ENCODE measurements around the gene ORC1.
A peak's percentile ranks its signal among the peaks of the same experiment; 100 is the strongest.
"Not testable (repeated sequence)": the region's sequence is repeated elsewhere in the genome, so short reads cannot be mapped to it uniquely, and the experiment has no call there.

Gene ORC1

GRCh38 chr1:52369851-52370250 lies 34.4 kb downstream of the ORC1 start:
- DNase-seq, result not testable (repeated sequence)

GRCh38 chr1:52368383-52369172 lies 35.6 kb downstream of the ORC1 start:
- DNase-seq, result peak; percentile 68

- DNase-seq, result no peak
Measured at GRCh38 chr1:52367272-52367671, 37.0 kb downstream of the ORC1 start.

GRCh38 chr1:52366517-52366827 lies 37.8 kb downstream of the ORC1 start:
- DNase-seq, result no peak

- DNase-seq, result peak; percentile 98
Measured at GRCh38 chr1:52365746-52366516, 38.3 kb downstream of the ORC1 start, which contains the start of gene CC2D1B. TSS of gene CC2D1B (minus strand) at chr1:52366205. CDS start at chr1:52364620, 1,585 bp downstream.

- peak; percentile 47 for DNase-seq
Measured at GRCh38 chr1:52365071-52365745, 39.0 kb downstream of the ORC1 start.

GRCh38 chr1:52364235-52364839 lies 39.9 kb downstream of the ORC1 start:
- no peak for DNase-seq

GRCh38 chr1:52360595-52360968 lies 43.6 kb downstream of the ORC1 start:
- DNase-seq, result no peak

- DNase-seq, result no peak
Measured at GRCh38 chr1:52359676-52360594, 44.3 kb downstream of the ORC1 start.

- no peak for DNase-seq
Measured at GRCh38 chr1:52358851-52359497, 45.2 kb downstream of the ORC1 start.

- DNase-seq, result no peak
Measured at GRCh38 chr1:52357397-52357796, 46.8 kb downstream of the ORC1 start.

GRCh38 chr1:52356818-52357355 lies 47.3 kb downstream of the ORC1 start:
- DNase-seq, result no peak

- no peak for DNase-seq
Measured at GRCh38 chr1:52355847-52356505, 48.2 kb downstream of the ORC1 start.

GRCh38 chr1:52355436-52355835 lies 48.8 kb downstream of the ORC1 start:
- DNase-seq, result no peak

- no peak for DNase-seq
Measured at GRCh38 chr1:52352690-52353089, 51.5 kb downstream of the ORC1 start.

GRCh38 chr1:52348704-52349300 lies 55.4 kb downstream of the ORC1 start:
- DNase-seq, result peak; percentile 11

- no peak for DNase-seq
Measured at GRCh38 chr1:52346653-52347052, 57.6 kb downstream of the ORC1 start.

GRCh38 chr1:52345252-52345651 lies 59.0 kb downstream of the ORC1 start:
- no peak for DNase-seq

GRCh38 chr1:52343979-52344378 lies 60.2 kb downstream of the ORC1 start:
- no peak for DNase-seq

- DNase-seq, result no peak
Measured at GRCh38 chr1:52341655-52342260, 62.5 kb downstream of the ORC1 start.
